Endothelial cell of umbilical vein (primary cell): ENCODE results near the gene KRTAP4-3. TPM values are rescaled to one million over a fixed set of nuclear protein-coding genes. Genes with fewer than 3 reads are reported as not detected.

Experiments
- BruUV-seq: library from RNA; stranded (reverse); fragments of 400-500 nt; replicated peaks from 2 replicates; lab custom pipeline; 2021; lab: Mats Ljungman, UMichigan
- CTCF ChIA-PET: fragments of 300-600, 350-600 bp; sonication (Branson Sonifier 250); formaldehyde crosslinking; loops from one replicate; lab custom pipeline; 2021; ENCODE audit warnings: antibody characterized with exemption, inconsistent platforms; lab: Charles Lee
- POLR2A ChIA-PET: fragments of 300-600, 350-600 bp; sonication (Branson Sonifier 250); formaldehyde crosslinking; loops from one replicate; lab custom pipeline; 2021; ENCODE audit warnings: antibody characterized with exemption, inconsistent platforms; lab: Charles Lee
- DNase-seq: peaks from one replicate; pipeline ENCODE4 v3.0.0-alpha.2; 2011; ENCODE audit warnings: low read depth, low spot score
- FAIRE-seq: peaks from 2 replicates; lab custom pipeline; 2011; peaks lifted over from hg19 to GRCh38; lab: Jason Lieb, UNC
- H2AFZ ChIP-seq: 2 replicates; pipeline ENCODE4 v1.6.0; 2012; ENCODE audit warnings: low read depth, low read length, control low read depth, inconsistent platforms
- H3K27ac ChIP-seq: 2 replicates; pipeline ENCODE4 v1.5.1; 2011; ENCODE audit warnings: low read depth, mild to moderate bottlenecking, control low read depth, low read length, moderate library complexity; ENCODE audit not compliant: insufficient read depth
- H3K27me3 ChIP-seq, 2 experiments: 2 replicates each; pipeline versions ENCODE4 v1.6.0 to v1.6.1; 2011; ENCODE audit warnings: low read length in 2 of 2, mixed read lengths in 1 of 2; ENCODE audit not compliant: control insufficient read depth in 2 of 2, insufficient read depth in 2 of 2
- H3K36me3 ChIP-seq, 2 experiments: 2 replicates in 1 of 2; 3 replicates in 1 of 2; pipeline ENCODE4 v1.5.1; 2011; ENCODE audit warnings: low read length in 2 of 2, mild to moderate bottlenecking in 1 of 2, moderate library complexity in 1 of 2; ENCODE audit not compliant: control insufficient read depth in 2 of 2, insufficient read depth in 2 of 2; ENCODE audit errors: extremely low read depth in 1 of 2
- H3K4me1 ChIP-seq: 3 replicates; pipeline ENCODE4 v1.5.1; 2011; ENCODE audit warnings: mild to moderate bottlenecking, low read length; ENCODE audit not compliant: control insufficient read depth, insufficient read depth; ENCODE audit errors: extremely low read depth
- H3K4me2 ChIP-seq: 2 replicates; pipeline ENCODE4 v1.6.1; 2011; ENCODE audit warnings: low read length, control low read depth, mixed read lengths; ENCODE audit not compliant: insufficient read depth
- H3K4me3 ChIP-seq, 3 experiments: fragments of 200-600 bp in 1 of 3; sonication (generic), shearing (Covaris generic) in 1 of 3; replicated peaks in 1 of 3; 2 replicates each; pipeline ENCODE4 v1.5.1; 2011 to 2016; ENCODE audit warnings: control low read depth in 3 of 3, low read length in 3 of 3, mild to moderate bottlenecking in 2 of 3, inconsistent platforms in 1 of 3, low read depth in 1 of 3, moderate library complexity in 1 of 3; ENCODE audit not compliant: insufficient read depth in 1 of 3
- H3K79me2 ChIP-seq: 2 replicates; pipeline ENCODE4 v1.6.0; 2012; ENCODE audit warnings: low read length, inconsistent platforms; ENCODE audit not compliant: control insufficient read depth, insufficient read depth
- H3K9ac ChIP-seq: replicated peaks from 2 replicates; pipeline ENCODE3; 2011; ENCODE audit warnings: low read length, control low read depth; ENCODE audit not compliant: insufficient read depth; ENCODE audit errors: extremely low read depth
- H3K9me1 ChIP-seq: replicated peaks from 3 replicates; pipeline ENCODE4 v1.6.0; 2011; ENCODE audit warnings: mild to moderate bottlenecking, low read length; ENCODE audit not compliant: control insufficient read depth, insufficient read depth; ENCODE audit errors: extremely low read depth
- H3K9me3 ChIP-seq: replicated peaks from 2 replicates; pipeline ENCODE4 v1.5.1; 2012; ENCODE audit warnings: low read length, inconsistent platforms; ENCODE audit not compliant: control insufficient read depth, insufficient read depth
- H4K20me1 ChIP-seq: replicated peaks from 2 replicates; pipeline ENCODE3; 2011; ENCODE audit warnings: mild to moderate bottlenecking, low read length; ENCODE audit not compliant: control insufficient read depth, insufficient read depth; ENCODE audit errors: extremely low read depth
- CTCF ChIP-seq, 2 donors: IDR thresholded peaks; 1 replicate in 1 of 2; 2 replicates in 1 of 2; pipeline ENCODE4 v1.5.1; 2011; ENCODE audit warnings: low read length in 2 of 2, mild to moderate bottlenecking in 2 of 2, moderate library complexity in 2 of 2, control low read depth in 1 of 2, inconsistent platforms in 1 of 2, low read depth in 1 of 2; ENCODE audit not compliant: insufficient read depth in 1 of 2; ENCODE audit errors: extremely low read depth in 1 of 2
- EZH2 ChIP-seq: IDR thresholded peaks from 2 replicates; pipeline ENCODE4 v1.6.1; 2012; ENCODE audit warnings: borderline replicate concordance, low read depth, mild to moderate bottlenecking, moderate library complexity, low read length, inconsistent platforms; ENCODE audit not compliant: severe bottlenecking
- FOS ChIP-seq: IDR thresholded peaks from 2 replicates; pipeline ENCODE4 v1.6.1; 2011; ENCODE audit warnings: mild to moderate bottlenecking, low read length, moderate library complexity, borderline replicate concordance; ENCODE audit not compliant: insufficient read depth
- GATA2 ChIP-seq: IDR thresholded peaks from 2 replicates; pipeline ENCODE4 v1.7.0; 2011; ENCODE audit warnings: low read depth, mild to moderate bottlenecking, moderate library complexity, mixed read lengths, low read length; ENCODE audit not compliant: insufficient read length, insufficient read depth
- JUN ChIP-seq: IDR thresholded peaks from 2 replicates; pipeline ENCODE4 v1.6.1; 2011; ENCODE audit warnings: borderline replicate concordance, low read depth; ENCODE audit not compliant: insufficient read length, insufficient read depth
- MAX ChIP-seq: IDR thresholded peaks from 2 replicates; pipeline ENCODE4 v1.6.1; 2011; ENCODE audit not compliant: insufficient read depth, insufficient read length
- MYC ChIP-seq: IDR thresholded peaks from one replicate; pipeline ENCODE4 v1.6.1; 2011; ENCODE audit warnings: mild to moderate bottlenecking, low read depth, low read length
- POLR2A ChIP-seq: IDR thresholded peaks from 2 replicates; pipeline ENCODE4 v1.6.1; 2012; ENCODE audit warnings: low read depth, mild to moderate bottlenecking, control low read depth, low read length
- POLR2AphosphoS5 ChIP-seq: IDR thresholded peaks from 2 replicates; pipeline ENCODE4 v1.6.1; 2012; ENCODE audit warnings: low read depth, mild to moderate bottlenecking, control low read depth, low read length, moderate library complexity; ENCODE audit not compliant: insufficient read depth
- dilution Hi-C: fragments of 300-500 bp; cut with MboI; formaldehyde crosslinking; loops from one replicate; pipeline ENCODE4 v1.15.0; 2019; ENCODE audit warnings: low sequenced_read_pairs; ENCODE audit not compliant: extremely low pct_ligation_motif_present
- intact Hi-C: fragments of 100-400 bp; cut with micrococcal nuclease; formaldehyde crosslinking; loops from one replicate; pipeline ENCODE4 v1.10.0; 2022
- polyA plus RNA-seq, 4 experiments: library from polyadenylated mRNA; depleted of rRNA in 3 of 4; stranded (reverse) in 3 of 4; unstranded in 1 of 4; fragments of >200 nt; gene quantifications; 2 replicates each; pipeline versions ENCODE4 v1.2.1 to v1.2.3, GENCODE V29; 2011 to 2012; ENCODE audit warnings: missing spikeins in 1 of 4
- total RNA-seq: library from RNA; stranded (reverse); gene quantifications from 2 replicates; pipeline ENCODE4 v1.2.3, GENCODE V29; 2021

The KRTAP4-3 gene
- total and polyA plus RNA-seq, 2 donors (not counting 3 experiments of a cell fraction or from before 2014, with no cell fraction given) = not detected

- Histone ChIP-seq H3K4me2 (no peak overlapping the region), H3K4me3 (no peak overlapping the region), H3K27ac (no peak overlapping the region), H3K9ac (no peak overlapping the region), H3K27me3 (no peaks in the 10 kb centered on the region), H3K9me1 (no peaks in the 10 kb centered on the region), H2AFZ (no peak overlapping the region), H3K79me2 (no peaks in the 10 kb centered on the region), H3K4me1 (no peaks in the 10 kb centered on the region), H3K36me3 (no peaks in the 10 kb centered on the region), H3K9me3 (no peaks in the 10 kb centered on the region), H4K20me1 (no peaks in the 10 kb centered on the region)
- CTCF ChIA-PET = no interaction called here
- POLR2A ChIA-PET = no interaction called here
- FAIRE-seq = no peak
- dilution Hi-C loops (no loop called here), intact Hi-C loops (no loop called here)
- BruUV-seq = no TSS peak
- no peak for DNase-seq
- TF ChIP-seq POLR2A (no peak), CTCF (IDR thresholded peaks at IDR 0.05; ENCODE audit: extremely low read depth in 1 of 2, insufficient read depth in 1 of 2, low read depth in 1 of 2, low read length in 2 of 2) (no peak), JUN (no peak)
Measured at GRCh38 chr17:41167561-41167960, 460 bp downstream of the KRTAP4-3 start.

GRCh38 chr17:41163828-41164227 is 4.2 kb downstream of the KRTAP4-3 start:
- Histone ChIP-seq H3K4me1 (no peaks in the 10 kb centered on the region), H3K9me3 (no peaks in the 10 kb centered on the region), H3K4me3 (no peak overlapping the region), H3K36me3 (no peaks in the 10 kb centered on the region), H3K9ac (no peak overlapping the region), H3K9me1 (no peaks in the 10 kb centered on the region), H3K27ac (no peak overlapping the region), H2AFZ (no peak overlapping the region), H3K27me3 (no peaks in the 10 kb centered on the region), H3K79me2 (no peaks in the 10 kb centered on the region), H3K4me2 (no peak overlapping the region), H4K20me1 (no peaks in the 10 kb centered on the region)
- TF ChIP-seq MAX = no peak
- no peak for TF ChIP-seq MYC
- TF ChIP-seq GATA2 = no peak
- TF ChIP-seq POLR2A = no peak
- no peak for TF ChIP-seq CTCF (IDR thresholded peaks at IDR 0.05; ENCODE audit: extremely low read depth in 1 of 2, insufficient read depth in 1 of 2, low read depth in 1 of 2, low read length in 2 of 2)
- no peak for TF ChIP-seq JUN
- TF ChIP-seq FOS = no peak
- TF ChIP-seq EZH2 = no peak
- TF ChIP-seq POLR2AphosphoS5 = no peak
- dilution Hi-C loops (no loop called here), intact Hi-C loops (no loop called here)
- FAIRE-seq (no peak), DNase-seq (no peak)
- POLR2A ChIA-PET = no interaction called here
- no TSS peak for BruUV-seq
- CTCF ChIA-PET = no interaction called here
